HepG2 (cell line): ENCODE data around the gene HNRNPAB. TPM values are rescaled to one million over a fixed set of nuclear protein-coding genes. Genes with fewer than 3 reads are reported as not detected.

Experiments used
- CENPX ChIP-seq: sonication (generic); formaldehyde crosslinking; IDR thresholded peaks from 2 replicates; pipeline ENCODE4 v1.9.0; 2021; ENCODE audit warnings: mild to moderate bottlenecking, missing genetic modification reagents, moderate library complexity
- GTF3A ChIP-seq: sonication (generic); formaldehyde crosslinking; conservative IDR thresholded peaks from 2 replicates; pipeline ENCODE4 v1.4.0; 2020; ENCODE audit warnings: mild to moderate bottlenecking, missing genetic modification reagents
- HMGA1 ChIP-seq: sonication (generic); formaldehyde crosslinking; conservative IDR thresholded peaks from 2 replicates; pipeline ENCODE4 v1.4.0; 2020; ENCODE audit warnings: missing genetic modification reagents
- NFATC3 ChIP-seq: sonication (generic); formaldehyde crosslinking; IDR thresholded peaks from 2 replicates; pipeline ENCODE4 v1.5.1; 2020; ENCODE audit warnings: mild to moderate bottlenecking, missing genetic modification reagents
- NFKB2 ChIP-seq: sonication (generic); formaldehyde crosslinking; IDR thresholded peaks from 2 replicates; pipeline ENCODE4 v1.4.0; 2020; ENCODE audit warnings: missing genetic modification reagents, borderline replicate concordance
- NONO ChIP-seq, 2 experiments: fragments of 450-650 bp in 1 of 2; sonication (generic) in 1 of 2; formaldehyde crosslinking in 1 of 2; IDR thresholded peaks in 1 of 2; conservative IDR thresholded peaks in 1 of 2; 2 replicates each; pipeline versions ENCODE4 v1.6.1 to v1.8.0; 2017 to 2022; ENCODE audit warnings: mild to moderate bottlenecking in 1 of 2, missing genetic modification reagents in 1 of 2, moderate library complexity in 1 of 2
- POGZ ChIP-seq: sonication (generic); formaldehyde crosslinking; IDR thresholded peaks from 2 replicates; pipeline ENCODE4 v1.4.0; 2020; ENCODE audit warnings: mild to moderate bottlenecking, missing genetic modification reagents
- POLR2AphosphoS5 ChIP-seq: IDR thresholded peaks from 2 replicates; pipeline ENCODE4 v1.6.1; 2012; ENCODE audit warnings: low read depth, low read length
- SIN3B ChIP-seq: fragments of 150-350 bp; IDR thresholded peaks from 2 replicates; pipeline ENCODE4 v1.6.1; 2014; ENCODE audit warnings: low read length
- SUZ12 ChIP-seq: fragments of 150-350 bp; IDR thresholded peaks from 2 replicates; pipeline ENCODE4 v1.6.1; 2014; ENCODE audit warnings: low read depth, low read length
- ZBTB7B ChIP-seq: sonication (generic); formaldehyde crosslinking; IDR thresholded peaks from 2 replicates; pipeline ENCODE4 v1.4.0; 2020; ENCODE audit warnings: missing genetic modification reagents
- ZEB1 ChIP-seq: IDR thresholded peaks from 2 replicates; pipeline ENCODE4 v1.6.1; 2012; ENCODE audit warnings: mild to moderate bottlenecking, low read depth, inconsistent platforms; ENCODE audit not compliant: insufficient replicate concordance
- ZNF331 ChIP-seq: sonication (generic); formaldehyde crosslinking; IDR thresholded peaks from 2 replicates; pipeline ENCODE4 v1.4.0; 2020; ENCODE audit warnings: missing genetic modification reagents
- ZNF563 ChIP-seq: sonication (generic); formaldehyde crosslinking; IDR thresholded peaks from 2 replicates; pipeline ENCODE4 v1.8.0; 2022; ENCODE audit warnings: mild to moderate bottlenecking, moderate library complexity, missing genetic modification reagents
- ZNF570 ChIP-seq: sonication (generic); formaldehyde crosslinking; IDR thresholded peaks from 2 replicates; pipeline ENCODE4 v1.4.0; 2020; ENCODE audit warnings: mild to moderate bottlenecking, missing genetic modification reagents, borderline replicate concordance
- ZNF644 ChIP-seq: IDR thresholded peaks from 2 replicates; pipeline ENCODE4 v1.6.1; 2016; ENCODE audit warnings: low read depth
- polyA plus RNA-seq, 8 experiments: library from polyadenylated mRNA; depleted of rRNA in 3 of 8; stranded (reverse) in 7 of 8; unstranded in 1 of 8; fragments of >200 nt; fragmentation: Illumina TruSeq in 4 of 8; extraction: Trizol in 4 of 8; gene quantifications; 2 replicates each; pipeline versions ENCODE4 v1.2.1 to v1.2.3, GENCODE V29; 2011 to 2016; ENCODE audit warnings: low read depth in 4 of 8, missing spikeins in 1 of 8, mixed read lengths in 1 of 8; ENCODE audit not compliant: insufficient read depth in 1 of 8
- total RNA-seq, 5 experiments: library from RNA; depleted of rRNA; stranded (reverse); fragments of >200 nt; fragmentation: Illumina TruSeq; extraction: Trizol; gene quantifications; 2 replicates each; pipeline ENCODE4 v1.2.3, GENCODE V29; 2016; ENCODE audit warnings: low read depth in 1 of 5
- TF ChIP-seq, protein P1 (sequence below): sonication (generic); formaldehyde crosslinking; IDR thresholded peaks from 2 replicates; pipeline ENCODE4 v1.8.1; 2023; ENCODE audit warnings: mild to moderate bottlenecking, missing genetic modification reagents
- TF ChIP-seq, protein P2 (sequence below): sonication (generic); formaldehyde crosslinking; IDR thresholded peaks from 2 replicates; pipeline ENCODE4 v1.5.0; 2020; ENCODE audit warnings: mild to moderate bottlenecking, missing genetic modification reagents, borderline replicate concordance

The HNRNPAB gene
- total and polyA plus RNA-seq, 2 of the 13 experiments (the other 11 are each of a cell fraction or from before 2014, with no cell fraction given) = 62.6 to 111 TPM

DNA sequence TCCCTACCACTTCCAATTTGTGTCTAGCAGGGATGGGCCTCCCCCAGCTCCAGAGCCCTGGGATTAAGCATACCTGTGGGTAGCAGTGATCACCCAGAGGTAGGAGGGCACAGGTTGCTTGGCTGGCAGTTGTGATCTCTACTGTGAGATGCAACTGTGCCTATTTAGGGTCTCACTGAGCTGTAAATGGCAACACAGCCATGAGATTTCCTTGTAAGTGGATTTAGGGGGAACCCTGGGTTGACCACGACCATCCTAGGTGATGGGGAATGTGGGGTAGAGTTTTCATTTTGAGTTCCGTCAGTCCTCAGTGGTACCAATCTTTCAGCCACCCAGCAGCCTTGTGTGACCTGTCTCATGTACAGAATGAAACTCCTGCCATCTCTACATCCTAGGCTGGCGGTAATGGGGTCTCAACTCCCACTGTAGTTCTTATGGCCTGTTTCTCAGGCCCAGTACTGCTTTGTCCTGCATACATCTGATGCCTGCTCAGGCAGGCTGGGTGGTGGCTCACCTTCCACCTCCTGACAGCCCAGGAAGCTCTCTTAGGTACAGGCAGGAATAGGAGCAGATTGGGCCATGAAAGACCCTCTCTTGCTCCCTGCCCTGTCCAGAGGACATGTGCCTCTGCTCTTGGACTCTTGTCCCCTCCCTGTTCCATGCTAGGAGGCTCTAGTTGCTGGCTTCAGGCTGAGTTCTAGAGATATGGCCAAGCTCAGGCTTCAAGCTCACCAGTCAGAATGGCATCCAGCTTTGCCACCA, 8.1 kb downstream of the HNRNPAB start (continued):
- TF ChIP-seq, protein P1, sequence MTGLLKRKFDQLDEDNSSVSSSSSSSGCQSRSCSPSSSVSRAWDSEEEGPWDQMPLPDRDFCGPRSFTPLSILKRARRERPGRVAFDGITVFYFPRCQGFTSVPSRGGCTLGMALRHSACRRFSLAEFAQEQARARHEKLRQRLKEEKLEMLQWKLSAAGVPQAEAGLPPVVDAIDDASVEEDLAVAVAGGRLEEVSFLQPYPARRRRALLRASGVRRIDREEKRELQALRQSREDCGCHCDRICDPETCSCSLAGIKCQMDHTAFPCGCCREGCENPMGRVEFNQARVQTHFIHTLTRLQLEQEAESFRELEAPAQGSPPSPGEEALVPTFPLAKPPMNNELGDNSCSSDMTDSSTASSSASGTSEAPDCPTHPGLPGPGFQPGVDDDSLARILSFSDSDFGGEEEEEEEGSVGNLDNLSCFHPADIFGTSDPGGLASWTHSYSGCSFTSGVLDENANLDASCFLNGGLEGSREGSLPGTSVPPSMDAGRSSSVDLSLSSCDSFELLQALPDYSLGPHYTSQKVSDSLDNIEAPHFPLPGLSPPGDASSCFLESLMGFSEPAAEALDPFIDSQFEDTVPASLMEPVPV (CRISPR knock-in tag) = no peak
- TF ChIP-seq NONO (IDR thresholded peaks at IDR 0.05) (no peak), NONO (CRISPR knock-in tag; conservative IDR thresholded peaks at IDR 0.05) (peak; percentile 28; the same call in 1 of the 2 replicates), SIN3B (no peak), POLR2AphosphoS5 (peak; percentile 18; the same call in 1 of the 2 replicates), ZNF570 (CRISPR knock-in tag) (no peak), ZNF563 (no peak), GTF3A (CRISPR knock-in tag) (no peak), ZEB1 (no peak), NFATC3 (CRISPR knock-in tag) (no peak), ZNF644 (no peak), ZNF331 (CRISPR knock-in tag) (no peak), POGZ (CRISPR knock-in tag) (no peak), ZBTB7B (CRISPR knock-in tag) (no peak), NFKB2 (CRISPR knock-in tag) (no peak), CENPX (no peak), HMGA1 (CRISPR knock-in tag) (no peak), SUZ12 (no peak)
- TF ChIP-seq, protein P2, sequence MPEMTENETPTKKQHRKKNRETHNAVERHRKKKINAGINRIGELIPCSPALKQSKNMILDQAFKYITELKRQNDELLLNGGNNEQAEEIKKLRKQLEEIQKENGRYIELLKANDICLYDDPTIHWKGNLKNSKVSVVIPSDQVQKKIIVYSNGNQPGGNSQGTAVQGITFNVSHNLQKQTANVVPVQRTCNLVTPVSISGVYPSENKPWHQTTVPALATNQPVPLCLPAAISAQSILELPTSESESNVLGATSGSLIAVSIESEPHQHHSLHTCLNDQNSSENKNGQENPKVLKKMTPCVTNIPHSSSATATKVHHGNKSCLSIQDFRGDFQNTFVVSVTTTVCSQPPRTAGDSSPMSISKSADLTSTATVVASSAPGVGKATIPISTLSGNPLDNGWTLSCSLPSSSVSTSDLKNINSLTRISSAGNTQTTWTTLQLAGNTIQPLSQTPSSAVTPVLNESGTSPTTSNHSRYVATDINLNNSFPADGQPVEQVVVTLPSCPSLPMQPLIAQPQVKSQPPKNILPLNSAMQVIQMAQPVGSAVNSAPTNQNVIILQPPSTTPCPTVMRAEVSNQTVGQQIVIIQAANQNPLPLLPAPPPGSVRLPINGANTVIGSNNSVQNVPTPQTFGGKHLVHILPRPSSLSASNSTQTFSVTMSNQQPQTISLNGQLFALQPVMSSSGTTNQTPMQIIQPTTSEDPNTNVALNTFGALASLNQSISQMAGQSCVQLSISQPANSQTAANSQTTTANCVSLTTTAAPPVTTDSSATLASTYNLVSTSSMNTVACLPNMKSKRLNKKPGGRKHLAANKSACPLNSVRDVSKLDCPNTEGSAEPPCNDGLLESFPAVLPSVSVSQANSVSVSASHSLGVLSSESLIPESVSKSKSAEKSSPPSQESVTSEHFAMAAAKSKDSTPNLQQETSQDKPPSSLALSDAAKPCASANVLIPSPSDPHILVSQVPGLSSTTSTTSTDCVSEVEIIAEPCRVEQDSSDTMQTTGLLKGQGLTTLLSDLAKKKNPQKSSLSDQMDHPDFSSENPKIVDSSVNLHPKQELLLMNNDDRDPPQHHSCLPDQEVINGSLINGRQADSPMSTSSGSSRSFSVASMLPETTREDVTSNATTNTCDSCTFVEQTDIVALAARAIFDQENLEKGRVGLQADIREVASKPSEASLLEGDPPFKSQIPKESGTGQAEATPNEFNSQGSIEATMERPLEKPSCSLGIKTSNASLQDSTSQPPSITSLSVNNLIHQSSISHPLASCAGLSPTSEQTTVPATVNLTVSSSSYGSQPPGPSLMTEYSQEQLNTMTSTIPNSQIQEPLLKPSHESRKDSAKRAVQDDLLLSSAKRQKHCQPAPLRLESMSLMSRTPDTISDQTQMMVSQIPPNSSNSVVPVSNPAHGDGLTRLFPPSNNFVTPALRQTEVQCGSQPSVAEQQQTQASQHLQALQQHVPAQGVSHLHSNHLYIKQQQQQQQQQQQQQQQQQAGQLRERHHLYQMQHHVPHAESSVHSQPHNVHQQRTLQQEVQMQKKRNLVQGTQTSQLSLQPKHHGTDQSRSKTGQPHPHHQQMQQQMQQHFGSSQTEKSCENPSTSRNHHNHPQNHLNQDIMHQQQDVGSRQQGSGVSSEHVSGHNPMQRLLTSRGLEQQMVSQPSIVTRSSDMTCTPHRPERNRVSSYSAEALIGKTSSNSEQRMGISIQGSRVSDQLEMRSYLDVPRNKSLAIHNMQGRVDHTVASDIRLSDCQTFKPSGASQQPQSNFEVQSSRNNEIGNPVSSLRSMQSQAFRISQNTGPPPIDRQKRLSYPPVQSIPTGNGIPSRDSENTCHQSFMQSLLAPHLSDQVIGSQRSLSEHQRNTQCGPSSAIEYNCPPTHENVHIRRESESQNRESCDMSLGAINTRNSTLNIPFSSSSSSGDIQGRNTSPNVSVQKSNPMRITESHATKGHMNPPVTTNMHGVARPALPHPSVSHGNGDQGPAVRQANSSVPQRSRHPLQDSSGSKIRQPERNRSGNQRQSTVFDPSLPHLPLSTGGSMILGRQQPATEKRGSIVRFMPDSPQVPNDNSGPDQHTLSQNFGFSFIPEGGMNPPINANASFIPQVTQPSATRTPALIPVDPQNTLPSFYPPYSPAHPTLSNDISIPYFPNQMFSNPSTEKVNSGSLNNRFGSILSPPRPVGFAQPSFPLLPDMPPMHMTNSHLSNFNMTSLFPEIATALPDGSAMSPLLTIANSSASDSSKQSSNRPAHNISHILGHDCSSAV (CRISPR knock-in tag) = no peak
